ENCODE measurements around the gene SPAG16. TPM values are rescaled to one million over a fixed set of nuclear protein-coding genes. Genes with fewer than 3 reads are reported as not detected.

SPAG16 gene
- polyA plus RNA-seq, 2 of the 4 experiments (the other 2 are of a cell fraction), result 19.1 to 27.6 TPM

DNA sequence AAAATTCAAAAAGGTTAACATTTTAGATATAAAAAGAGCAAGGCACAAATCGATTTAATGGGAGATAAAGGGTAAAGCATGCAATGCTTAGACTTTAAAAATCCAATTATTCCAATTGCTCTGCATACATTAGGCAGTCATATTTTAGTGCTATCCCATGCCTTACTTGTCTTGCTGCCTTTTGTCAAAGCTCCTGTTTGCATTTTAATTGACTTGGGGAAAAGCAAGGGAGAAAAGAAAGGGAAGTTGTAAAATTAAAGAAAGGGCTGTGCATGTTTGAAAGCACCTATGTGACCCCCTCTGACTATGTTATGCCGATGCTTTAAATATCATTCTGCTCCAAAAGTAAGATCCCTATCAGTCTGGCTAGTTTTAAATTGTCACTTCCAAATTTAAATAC lies 932.9 kb downstream of the SPAG16 start:
- 31% methylated on average over 2 of the region's 2 CpGs for WGBS (ENCODE audit: missing lambda C conversion rate)
- CTCF ChIA-PET, result no interaction called here
- POLR2A ChIA-PET, result no interaction called here
- Histone ChIP-seq H3K4me3 (no peak overlapping the region), H3K4me2 (no peak overlapping the region), H3K4me1 (no peaks in the 10 kb centered on the region), H3K9me3 (no peaks in the 10 kb centered on the region), H3K27ac (no peak overlapping the region)
- no peak for FAIRE-seq
- ATAC-seq, result no peak
- no peak for DNase-seq (ENCODE audit: low read depth in 1 of 2, low spot score in 1 of 2)
- no peak for TF ChIP-seq ZSCAN20 (CRISPR knock-in tag; IDR thresholded peaks at IDR 0.05)
- TF ChIP-seq, protein P1, sequence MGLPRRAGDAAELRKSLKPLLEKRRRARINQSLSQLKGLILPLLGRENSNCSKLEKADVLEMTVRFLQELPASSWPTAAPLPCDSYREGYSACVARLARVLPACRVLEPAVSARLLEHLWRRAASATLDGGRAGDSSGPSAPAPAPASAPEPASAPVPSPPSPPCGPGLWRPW (IDR thresholded peaks at IDR 0.05), result no peak
- TF ChIP-seq, protein P2, sequence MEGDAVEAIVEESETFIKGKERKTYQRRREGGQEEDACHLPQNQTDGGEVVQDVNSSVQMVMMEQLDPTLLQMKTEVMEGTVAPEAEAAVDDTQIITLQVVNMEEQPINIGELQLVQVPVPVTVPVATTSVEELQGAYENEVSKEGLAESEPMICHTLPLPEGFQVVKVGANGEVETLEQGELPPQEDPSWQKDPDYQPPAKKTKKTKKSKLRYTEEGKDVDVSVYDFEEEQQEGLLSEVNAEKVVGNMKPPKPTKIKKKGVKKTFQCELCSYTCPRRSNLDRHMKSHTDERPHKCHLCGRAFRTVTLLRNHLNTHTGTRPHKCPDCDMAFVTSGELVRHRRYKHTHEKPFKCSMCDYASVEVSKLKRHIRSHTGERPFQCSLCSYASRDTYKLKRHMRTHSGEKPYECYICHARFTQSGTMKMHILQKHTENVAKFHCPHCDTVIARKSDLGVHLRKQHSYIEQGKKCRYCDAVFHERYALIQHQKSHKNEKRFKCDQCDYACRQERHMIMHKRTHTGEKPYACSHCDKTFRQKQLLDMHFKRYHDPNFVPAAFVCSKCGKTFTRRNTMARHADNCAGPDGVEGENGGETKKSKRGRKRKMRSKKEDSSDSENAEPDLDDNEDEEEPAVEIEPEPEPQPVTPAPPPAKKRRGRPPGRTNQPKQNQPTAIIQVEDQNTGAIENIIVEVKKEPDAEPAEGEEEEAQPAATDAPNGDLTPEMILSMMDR (IDR thresholded peaks at IDR 0.05), result no peak
- TF ChIP-seq, protein P3, sequence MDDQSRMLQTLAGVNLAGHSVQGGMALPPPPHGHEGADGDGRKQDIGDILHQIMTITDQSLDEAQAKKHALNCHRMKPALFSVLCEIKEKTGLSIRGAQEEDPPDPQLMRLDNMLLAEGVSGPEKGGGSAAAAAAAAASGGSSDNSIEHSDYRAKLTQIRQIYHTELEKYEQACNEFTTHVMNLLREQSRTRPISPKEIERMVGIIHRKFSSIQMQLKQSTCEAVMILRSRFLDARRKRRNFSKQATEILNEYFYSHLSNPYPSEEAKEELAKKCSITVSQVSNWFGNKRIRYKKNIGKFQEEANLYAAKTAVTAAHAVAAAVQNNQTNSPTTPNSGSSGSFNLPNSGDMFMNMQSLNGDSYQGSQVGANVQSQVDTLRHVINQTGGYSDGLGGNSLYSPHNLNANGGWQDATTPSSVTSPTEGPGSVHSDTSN (IDR thresholded peaks at IDR 0.05), result no peak
- no peak for TF ChIP-seq ZNF302 (CRISPR knock-in tag; IDR thresholded peaks at IDR 0.05)
- no peak for TF ChIP-seq PHF8 (IDR thresholded peaks at IDR 0.05; ENCODE audit: borderline replicate concordance, low read depth)
- no peak for TF ChIP-seq KDM5A (IDR thresholded peaks at IDR 0.05)
- TF ChIP-seq SREBF2 (IDR thresholded peaks at IDR 0.05), result no peak
- TF ChIP-seq, protein P4, sequence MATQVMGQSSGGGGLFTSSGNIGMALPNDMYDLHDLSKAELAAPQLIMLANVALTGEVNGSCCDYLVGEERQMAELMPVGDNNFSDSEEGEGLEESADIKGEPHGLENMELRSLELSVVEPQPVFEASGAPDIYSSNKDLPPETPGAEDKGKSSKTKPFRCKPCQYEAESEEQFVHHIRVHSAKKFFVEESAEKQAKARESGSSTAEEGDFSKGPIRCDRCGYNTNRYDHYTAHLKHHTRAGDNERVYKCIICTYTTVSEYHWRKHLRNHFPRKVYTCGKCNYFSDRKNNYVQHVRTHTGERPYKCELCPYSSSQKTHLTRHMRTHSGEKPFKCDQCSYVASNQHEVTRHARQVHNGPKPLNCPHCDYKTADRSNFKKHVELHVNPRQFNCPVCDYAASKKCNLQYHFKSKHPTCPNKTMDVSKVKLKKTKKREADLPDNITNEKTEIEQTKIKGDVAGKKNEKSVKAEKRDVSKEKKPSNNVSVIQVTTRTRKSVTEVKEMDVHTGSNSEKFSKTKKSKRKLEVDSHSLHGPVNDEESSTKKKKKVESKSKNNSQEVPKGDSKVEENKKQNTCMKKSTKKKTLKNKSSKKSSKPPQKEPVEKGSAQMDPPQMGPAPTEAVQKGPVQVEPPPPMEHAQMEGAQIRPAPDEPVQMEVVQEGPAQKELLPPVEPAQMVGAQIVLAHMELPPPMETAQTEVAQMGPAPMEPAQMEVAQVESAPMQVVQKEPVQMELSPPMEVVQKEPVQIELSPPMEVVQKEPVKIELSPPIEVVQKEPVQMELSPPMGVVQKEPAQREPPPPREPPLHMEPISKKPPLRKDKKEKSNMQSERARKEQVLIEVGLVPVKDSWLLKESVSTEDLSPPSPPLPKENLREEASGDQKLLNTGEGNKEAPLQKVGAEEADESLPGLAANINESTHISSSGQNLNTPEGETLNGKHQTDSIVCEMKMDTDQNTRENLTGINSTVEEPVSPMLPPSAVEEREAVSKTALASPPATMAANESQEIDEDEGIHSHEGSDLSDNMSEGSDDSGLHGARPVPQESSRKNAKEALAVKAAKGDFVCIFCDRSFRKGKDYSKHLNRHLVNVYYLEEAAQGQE (IDR thresholded peaks at IDR 0.05), result no peak
- TF ChIP-seq, protein P5, sequence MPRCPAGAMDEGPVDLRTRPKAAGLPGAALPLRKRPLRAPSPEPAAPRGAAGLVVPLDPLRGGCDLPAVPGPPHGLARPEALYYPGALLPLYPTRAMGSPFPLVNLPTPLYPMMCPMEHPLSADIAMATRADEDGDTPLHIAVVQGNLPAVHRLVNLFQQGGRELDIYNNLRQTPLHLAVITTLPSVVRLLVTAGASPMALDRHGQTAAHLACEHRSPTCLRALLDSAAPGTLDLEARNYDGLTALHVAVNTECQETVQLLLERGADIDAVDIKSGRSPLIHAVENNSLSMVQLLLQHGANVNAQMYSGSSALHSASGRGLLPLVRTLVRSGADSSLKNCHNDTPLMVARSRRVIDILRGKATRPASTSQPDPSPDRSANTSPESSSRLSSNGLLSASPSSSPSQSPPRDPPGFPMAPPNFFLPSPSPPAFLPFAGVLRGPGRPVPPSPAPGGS (IDR thresholded peaks at IDR 0.05), result no peak
- TF ChIP-seq ZFP36 (IDR thresholded peaks at IDR 0.05; ENCODE audit: borderline replicate concordance, partially characterized antibody), result no peak
- no peak for TF ChIP-seq KDM1A (IDR thresholded peaks at IDR 0.05; ENCODE audit: low read depth)
- TF ChIP-seq MAFK (IDR thresholded peaks at IDR 0.05; ENCODE audit: partially characterized antibody), result no peak

DNA sequence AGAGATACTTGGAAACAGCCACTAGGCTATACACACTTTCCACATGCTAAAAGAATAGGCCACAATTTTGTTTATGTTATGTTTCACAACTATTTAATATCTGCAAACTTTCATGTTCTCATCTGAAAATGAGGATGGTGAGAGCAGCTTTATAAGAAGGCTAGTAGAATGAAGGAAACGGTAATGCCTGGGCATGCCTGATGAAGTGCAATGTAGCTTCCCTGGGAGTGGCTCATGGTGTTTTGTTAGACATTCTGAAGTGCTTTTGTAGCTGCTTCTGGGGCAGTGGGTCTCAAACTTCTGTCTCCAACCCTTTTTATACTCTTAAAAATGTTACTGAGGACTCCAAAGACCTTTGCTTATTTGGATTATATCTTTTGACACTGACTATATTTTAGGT lies 933.3 kb downstream of the SPAG16 start:
- DNase-seq (ENCODE audit: low read depth in 1 of 2, low spot score in 1 of 2) (no peak), FAIRE-seq (no peak), ATAC-seq (no peak)
- no peak overlapping the region for H3K4me2 ChIP-seq
- H3K27ac ChIP-seq, result no peak overlapping the region
- 29% methylated on average over 1 of the region's 1 CpG for WGBS (ENCODE audit: missing lambda C conversion rate)
- H3K9me3 ChIP-seq, result no peaks in the 10 kb centered on the region
- H3K4me1 ChIP-seq, result no peaks in the 10 kb centered on the region
- ChIA-PET CTCF (no interaction called here), POLR2A (no interaction called here)
- no peak overlapping the region for H3K4me3 ChIP-seq
- TF ChIP-seq MAZ (IDR thresholded peaks at IDR 0.05; ENCODE audit: borderline replicate concordance, low read depth, low read length) (no peak), CBX2 (IDR thresholded peaks at IDR 0.05; ENCODE audit: borderline replicate concordance, low read depth) (no peak), HOXA7 (CRISPR knock-in tag; IDR thresholded peaks at IDR 0.05) (no peak), HOXB5 (CRISPR knock-in tag; IDR thresholded peaks at IDR 0.05) (no peak), GATA3 (IDR thresholded peaks at IDR 0.05; ENCODE audit: borderline replicate concordance) (no peak), HOXB13 (CRISPR knock-in tag; IDR thresholded peaks at IDR 0.05; ENCODE audit: low read depth) (no peak), SREBF2 (IDR thresholded peaks at IDR 0.05) (no peak), ESRRA (IDR thresholded peaks at IDR 0.05; ENCODE audit: borderline replicate concordance, low read length) (no peak), EHMT2 (IDR thresholded peaks at IDR 0.05; ENCODE audit: low read depth) (no peak)
- TF ChIP-seq, protein P2 (IDR thresholded peaks at IDR 0.05), result no peak
- TF ChIP-seq, protein P4 (IDR thresholded peaks at IDR 0.05), result no peak
- TF ChIP-seq, protein P6, sequence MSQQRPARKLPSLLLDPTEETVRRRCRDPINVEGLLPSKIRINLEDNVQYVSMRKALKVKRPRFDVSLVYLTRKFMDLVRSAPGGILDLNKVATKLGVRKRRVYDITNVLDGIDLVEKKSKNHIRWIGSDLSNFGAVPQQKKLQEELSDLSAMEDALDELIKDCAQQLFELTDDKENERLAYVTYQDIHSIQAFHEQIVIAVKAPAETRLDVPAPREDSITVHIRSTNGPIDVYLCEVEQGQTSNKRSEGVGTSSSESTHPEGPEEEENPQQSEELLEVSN (IDR thresholded peaks at IDR 0.05; ENCODE audit: borderline replicate concordance, low read depth), result no peak

All from A549 (cell line).